Activated CD8-positive, alpha-beta T cell treated with anti-CD3 and anti-CD28 coated beads for 36 hours (primary cell): ENCODE measurements around the gene FLNA. TPM values are rescaled to one million over a fixed set of nuclear protein-coding genes. Genes with fewer than 3 reads are reported as not detected.

Source experiments
- ATAC-seq: fragments of 200-7000 bp; cut with Tn5 transposase; one replicate; pipeline ENCODE4 v1.10.0; 2021; ENCODE audit warnings: mild to moderate bottlenecking, moderate library complexity
- CTCF ChIA-PET: fragments of 350-600 bp; sonication (Branson Sonifier 250); formaldehyde crosslinking; loops from one replicate; lab custom pipeline; 2021; ENCODE audit warnings: antibody characterized with exemption; lab: Charles Lee
- POLR2A ChIA-PET: fragments of 350-600 bp; sonication (Branson Sonifier 250); formaldehyde crosslinking; loops from one replicate; lab custom pipeline; 2021; ENCODE audit warnings: antibody characterized with exemption; lab: Charles Lee
- DNase-seq: peaks from one replicate; pipeline ENCODE4 v3.0.0-alpha.2; 2020
- H3K27ac Mint-ChIP-seq: one replicate; pipeline ENCODE4 v1.8.0; 2021; ENCODE audit warnings: mild to moderate bottlenecking, mixed read lengths
- H3K27me3 Mint-ChIP-seq: one replicate; pipeline ENCODE4 v1.8.0; 2021; ENCODE audit warnings: mixed read lengths
- H3K36me3 Mint-ChIP-seq: one replicate; pipeline ENCODE4 v1.8.0; 2021; ENCODE audit warnings: low read depth, mixed read lengths
- H3K4me1 Mint-ChIP-seq: one replicate; pipeline ENCODE4 v1.8.0; 2021; ENCODE audit warnings: low read depth, mixed read lengths
- H3K4me3 Mint-ChIP-seq: one replicate; pipeline ENCODE4 v1.8.0; 2021; ENCODE audit warnings: mild to moderate bottlenecking, moderate library complexity, mixed read lengths
- H3K9me3 Mint-ChIP-seq: one replicate; pipeline ENCODE4 v1.8.0; 2021; ENCODE audit warnings: mixed read lengths
- CTCF ChIP-seq: fragments of 200-600 bp; IDR thresholded peaks from one replicate; pipeline ENCODE4 v1.8.0; 2022; ENCODE audit warnings: antibody characterized with exemption, mild to moderate bottlenecking
- intact Hi-C: fragments of 100-400 bp; cut with micrococcal nuclease; formaldehyde crosslinking; loops from one replicate; pipeline ENCODE4 v1.10.0; 2022
- total RNA-seq, 2 experiments: library from RNA; stranded (reverse); gene quantifications; one replicate each; pipeline ENCODE4 v1.2.3, GENCODE V29; 2021

FLNA gene
- total RNA-seq, 2 experiments from 2014 or later: 1,057 to 1,091 TPM

DNA sequence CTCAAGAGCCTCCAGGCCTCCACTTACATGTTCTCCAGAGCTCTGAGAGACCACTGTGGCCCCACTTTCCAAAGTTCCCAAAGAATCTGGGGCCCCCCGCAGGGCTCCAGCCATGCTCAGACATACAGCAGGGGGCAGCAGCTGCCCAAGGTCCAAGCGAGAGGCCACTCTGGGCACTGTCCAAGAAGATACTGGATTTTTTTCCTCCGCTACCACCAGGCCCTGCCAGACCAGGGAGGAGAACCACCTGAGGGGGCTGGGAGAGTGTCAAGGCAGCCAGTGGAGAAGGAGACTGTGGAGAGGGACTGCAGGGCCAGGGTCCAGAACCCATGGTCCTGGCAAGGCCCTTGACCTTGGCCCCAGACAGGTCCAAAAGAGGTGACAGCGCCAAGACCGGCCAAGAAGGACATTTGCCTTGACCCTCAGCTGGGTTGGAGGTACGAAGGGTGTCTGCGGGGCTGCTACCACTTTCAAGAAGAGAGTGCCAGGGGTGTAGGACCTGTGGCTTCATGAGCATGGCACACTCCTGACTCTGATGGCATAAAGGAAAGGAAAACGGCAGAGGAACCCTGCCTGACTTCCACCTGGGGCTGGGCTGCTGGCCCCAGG lies 10.0 kb upstream of the FLNA start:
- intact Hi-C loops: no loop called here
- POLR2A ChIA-PET: interaction anchor here (1.1 to 1.5 kb wide), 4 partner anchors 9 to 22 kb away, joined by 3 to 14 read pairs (median 4); partner anchors contain the start of gene RPL10

GRCh38 chrX:154383359-154384283 lies 9.2 kb upstream of the FLNA start:
- DNase-seq (no peak), ATAC-seq (no peak)
- Mint-ChIP-seq H3K27me3 (no peaks in the 10 kb centered on the region), H3K27ac (no peak overlapping the region), H3K9me3 (no peaks in the 10 kb centered on the region), H3K4me1 (peaks cover 9% of the 10 kb centered on the region), H3K36me3 (peaks cover 13% of the 10 kb centered on the region), H3K4me3 (no peak overlapping the region)
- intact Hi-C loops: no loop called here
- ChIA-PET POLR2A (interaction anchor here (0.7 to 1.5 kb wide), 7 partner anchors 8 to 85 kb away, joined by 3 to 14 read pairs (median 3); partner anchors contain the start of gene RPL10), CTCF (interaction anchor here (2.1 kb wide), 1 partner anchor 10 kb away, joined by 11 read pairs; the partner anchor contains the start of gene FLNA)
- TF ChIP-seq CTCF: no peak

More for the DNA sequence above, 10.0 kb upstream of the FLNA start:
- H3K4me1 Mint-ChIP-seq: peaks cover 9% of the 10 kb centered on the region
- peaks cover 12% of the 10 kb centered on the region for H3K36me3 Mint-ChIP-seq
- DNase-seq: no peak
- CTCF ChIA-PET: interaction anchor here (2.1 kb wide), 1 partner anchor 11 kb away, joined by 11 read pairs; the partner anchor contains the start of gene FLNA
- no peaks in the 10 kb centered on the region for H3K9me3 Mint-ChIP-seq
- no peak for TF ChIP-seq CTCF
- H3K27ac Mint-ChIP-seq: peak overlapping the region; percentile 68
- no peaks in the 10 kb centered on the region for H3K27me3 Mint-ChIP-seq
- H3K4me3 Mint-ChIP-seq: no peak overlapping the region
- no peak for ATAC-seq

DNA sequence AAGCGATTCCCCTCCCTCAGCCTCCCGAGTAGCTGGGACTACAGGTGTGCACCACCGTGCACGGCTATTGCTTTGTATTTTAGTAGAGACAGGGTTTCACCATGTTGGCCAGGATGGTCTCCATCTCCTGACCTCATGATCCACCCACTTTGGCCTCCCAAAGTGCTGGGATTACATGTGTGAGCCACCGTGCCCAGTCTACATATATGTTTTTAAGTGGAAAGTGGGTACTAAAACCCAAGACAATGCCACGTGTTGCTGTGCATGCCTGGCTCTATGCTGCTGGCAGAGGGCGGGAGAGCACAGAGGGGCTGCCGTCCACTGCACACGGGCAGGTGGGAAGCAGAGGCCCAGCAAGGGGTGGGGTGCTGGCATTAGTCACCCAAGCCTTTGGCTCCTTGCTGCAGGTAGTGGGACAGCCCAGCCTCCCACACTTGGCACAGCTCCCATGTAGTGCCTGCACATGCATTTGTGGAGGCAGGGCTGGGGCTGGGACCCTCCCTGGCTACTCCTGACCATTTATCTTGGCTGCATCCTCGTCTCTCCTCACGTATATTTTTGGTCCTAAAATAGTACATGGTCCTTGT lies 8.1 kb upstream of the FLNA start:
- H3K4me3 Mint-ChIP-seq: no peak overlapping the region
- DNase-seq (no peak), ATAC-seq (no peak)
- H3K27me3 Mint-ChIP-seq: no peaks in the 10 kb centered on the region
- peaks cover 9% of the 10 kb centered on the region for H3K4me1 Mint-ChIP-seq
- no peaks in the 10 kb centered on the region for H3K9me3 Mint-ChIP-seq
- H3K36me3 Mint-ChIP-seq: peaks cover 13% of the 10 kb centered on the region
- no peak overlapping the region for H3K27ac Mint-ChIP-seq
- intact Hi-C loops: no loop called here
- no peak for TF ChIP-seq CTCF
- CTCF ChIA-PET: interaction anchor here (1.0 to 2.1 kb wide), 2 partner anchors 9 kb away, joined by 4 to 11 read pairs; partner anchors contain the start of gene FLNA
- POLR2A ChIA-PET: interaction anchor here (0.6 to 1.5 kb wide), 7 partner anchors 12 to 86 kb away, joined by 3 to 14 read pairs (median 3); partner anchors contain the start of genes RPL10 and TAFAZZIN

DNA sequence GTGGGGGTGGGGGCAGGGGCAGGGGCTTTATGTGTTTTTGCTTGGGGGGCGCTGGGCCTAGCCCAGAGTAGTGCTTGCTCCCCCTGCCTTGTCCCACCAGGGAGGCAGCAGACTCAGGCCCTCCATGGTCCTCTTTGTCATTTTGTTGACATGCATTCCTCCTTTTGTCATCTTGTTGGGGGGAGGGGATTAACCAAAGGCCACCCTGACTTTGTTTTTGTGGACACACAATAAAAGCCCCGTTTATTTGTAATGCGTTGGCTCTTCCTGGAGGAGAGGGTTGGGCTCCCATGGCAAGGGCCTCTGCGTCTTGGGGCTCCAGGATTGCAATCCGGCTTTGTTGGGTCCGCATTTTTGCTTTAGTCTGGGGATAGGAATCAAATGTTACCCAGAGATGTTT lies 6.8 kb upstream of the FLNA start:
- no peaks in the 10 kb centered on the region for H3K27me3 Mint-ChIP-seq
- H3K4me3 Mint-ChIP-seq: no peak overlapping the region
- TF ChIP-seq CTCF: no peak
- ATAC-seq (no peak), DNase-seq (no peak)
- H3K4me1 Mint-ChIP-seq: peaks cover 18% of the 10 kb centered on the region
- H3K9me3 Mint-ChIP-seq: no peaks in the 10 kb centered on the region
- ChIA-PET CTCF (interaction anchor here (1.0 kb wide), 1 partner anchor 8 kb away, joined by 4 read pairs; no protein-coding TSS in a partner anchor), POLR2A (interaction anchor here (1.2 to 3.3 kb wide), 2 partner anchors 18 to 34 kb away, joined by 3 to 23 read pairs; partner anchors contain the start of gene RPL10)
- peaks cover 13% of the 10 kb centered on the region for H3K36me3 Mint-ChIP-seq
- no peak overlapping the region for H3K27ac Mint-ChIP-seq
- intact Hi-C loops: no loop called here
